Suprapubic skin (tissue), 3 donors: ENCODE data around the gene SATB2.

ENCODE experiments used
- EP300 ChIP-seq: sonication (generic); formaldehyde crosslinking; IDR thresholded peaks from one replicate; pipeline ENCODE4 v1.6.1; 2017; ENCODE audit warnings: antibody characterized with exemption
- TF ChIP-seq, protein P1 (sequence below), 2 donors: fragments of 200-600 bp in 1 of 2; fragments of 450-650 bp in 1 of 2; sonication (generic) in 1 of 2; IDR thresholded peaks; one replicate each; pipeline ENCODE4 v1.5.1; 2016 to 2019; ENCODE audit warnings: antibody characterized with exemption in 2 of 2, mild to moderate bottlenecking in 1 of 2, moderate library complexity in 1 of 2

DNA sequence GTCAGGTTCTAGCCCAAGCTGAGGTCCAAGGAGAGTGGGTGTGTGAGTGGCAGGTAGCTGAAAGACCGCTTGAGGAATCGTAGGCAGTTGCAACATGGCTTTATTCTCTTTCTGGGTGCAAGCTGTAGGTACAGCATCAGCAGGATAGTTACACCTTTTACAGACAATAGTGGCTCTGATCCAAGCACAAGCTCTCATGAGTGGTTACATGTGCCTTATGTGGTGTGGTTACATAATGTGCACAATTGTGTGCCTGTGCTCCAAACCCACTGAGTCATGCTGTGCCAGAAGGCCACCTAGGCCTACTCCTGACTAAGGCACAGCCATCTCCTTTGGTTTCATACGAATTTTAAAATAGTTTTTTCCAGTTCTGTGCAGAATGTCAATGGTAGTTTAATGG, 227.6 kb downstream of the SATB2 start:
- TF ChIP-seq, protein P1, sequence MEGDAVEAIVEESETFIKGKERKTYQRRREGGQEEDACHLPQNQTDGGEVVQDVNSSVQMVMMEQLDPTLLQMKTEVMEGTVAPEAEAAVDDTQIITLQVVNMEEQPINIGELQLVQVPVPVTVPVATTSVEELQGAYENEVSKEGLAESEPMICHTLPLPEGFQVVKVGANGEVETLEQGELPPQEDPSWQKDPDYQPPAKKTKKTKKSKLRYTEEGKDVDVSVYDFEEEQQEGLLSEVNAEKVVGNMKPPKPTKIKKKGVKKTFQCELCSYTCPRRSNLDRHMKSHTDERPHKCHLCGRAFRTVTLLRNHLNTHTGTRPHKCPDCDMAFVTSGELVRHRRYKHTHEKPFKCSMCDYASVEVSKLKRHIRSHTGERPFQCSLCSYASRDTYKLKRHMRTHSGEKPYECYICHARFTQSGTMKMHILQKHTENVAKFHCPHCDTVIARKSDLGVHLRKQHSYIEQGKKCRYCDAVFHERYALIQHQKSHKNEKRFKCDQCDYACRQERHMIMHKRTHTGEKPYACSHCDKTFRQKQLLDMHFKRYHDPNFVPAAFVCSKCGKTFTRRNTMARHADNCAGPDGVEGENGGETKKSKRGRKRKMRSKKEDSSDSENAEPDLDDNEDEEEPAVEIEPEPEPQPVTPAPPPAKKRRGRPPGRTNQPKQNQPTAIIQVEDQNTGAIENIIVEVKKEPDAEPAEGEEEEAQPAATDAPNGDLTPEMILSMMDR (IDR thresholded peaks at IDR 0.05) = no peak
- TF ChIP-seq EP300 = no peak
